ENCODE measurements around the gene SOX6.

Gene SOX6

GRCh38 chr11:16356761-16357393 lies 531 bp upstream of the SOX6 start:
- TF ChIP-seq ZFX (IDR thresholded peaks at IDR 0.05; ENCODE audit: borderline replicate concordance) (no peak), CTCF (IDR thresholded peaks at IDR 0.05) (no peak)
- H3K27ac ChIP-seq = no peak overlapping the region

GRCh38 chr11:16352707-16353106 lies 3.6 kb downstream of the SOX6 start:
- no peak overlapping the region for H3K27ac ChIP-seq
- TF ChIP-seq CTCF (IDR thresholded peaks at IDR 0.05) = no peak
- no peak for TF ChIP-seq ZFX (IDR thresholded peaks at IDR 0.05; ENCODE audit: borderline replicate concordance)

GRCh38 chr11:16350125-16350524 lies 6.2 kb downstream of the SOX6 start:
- TF ChIP-seq ZFX (IDR thresholded peaks at IDR 0.05; ENCODE audit: borderline replicate concordance) (no peak), CTCF (IDR thresholded peaks at IDR 0.05) (no peak)

GRCh38 chr11:16347928-16348685 lies 8.2 kb downstream of the SOX6 start:
- H3K27ac ChIP-seq = no peak overlapping the region
- no peak for TF ChIP-seq ZFX (IDR thresholded peaks at IDR 0.05; ENCODE audit: borderline replicate concordance)
- no peak for TF ChIP-seq CTCF (IDR thresholded peaks at IDR 0.05)

More at GRCh38 chr11:16350125-16350524, 6.2 kb downstream of the SOX6 start:
- no peak overlapping the region for H3K27ac ChIP-seq

- TF ChIP-seq ZFX (IDR thresholded peaks at IDR 0.05; ENCODE audit: borderline replicate concordance) (no peak), CTCF (IDR thresholded peaks at IDR 0.05) (no peak)
- H3K27ac ChIP-seq = no peak overlapping the region
These were observed 9.4 kb downstream of the SOX6 start for GRCh38 chr11:16346975-16347374.

GRCh38 chr11:16341853-16342252 lies 14.5 kb downstream of the SOX6 start:
- TF ChIP-seq ZFX (IDR thresholded peaks at IDR 0.05; ENCODE audit: borderline replicate concordance) = no peak
- TF ChIP-seq CTCF (IDR thresholded peaks at IDR 0.05) = no peak
- H3K27ac ChIP-seq = no peak overlapping the region

GRCh38 chr11:16338393-16338792 lies 18.0 kb downstream of the SOX6 start:
- TF ChIP-seq CTCF (IDR thresholded peaks at IDR 0.05) = no peak
- TF ChIP-seq ZFX (IDR thresholded peaks at IDR 0.05; ENCODE audit: borderline replicate concordance) = no peak
- H3K27ac ChIP-seq = no peak overlapping the region

All from 22Rv1 (cell line).